Lower leg skin (tissue), 4 donors: ENCODE results near the gene ADAM33. TPM values are rescaled to one million over a fixed set of nuclear protein-coding genes. Genes with fewer than 3 reads are reported as not detected.

Source experiments
- DNase-seq, 2 donors: peaks; one replicate each; pipeline ENCODE4 v3.0.0-alpha.2; 2019; ENCODE audit warnings: low spot score in 2 of 2
- H3K4me3 ChIP-seq: fragments of 200-600 bp; sonication (generic); 2 replicates; pipeline ENCODE4 v1.5.1; 2017; ENCODE audit warnings: mild to moderate bottlenecking, low read depth; ENCODE audit not compliant: poor library complexity, severe bottlenecking
- POLR2A ChIP-seq, 2 donors: fragments of 450-650 bp; IDR thresholded peaks; one replicate each; pipeline ENCODE4 v1.6.1; 2016 to 2017; ENCODE audit warnings: antibody characterized with exemption in 2 of 2, mild to moderate bottlenecking in 1 of 2, moderate library complexity in 1 of 2
- WGBS, 2 donors: methylation state at CpG; one replicate each; pipeline ENCODE4 v1.1.5; 2018; 5-methylcytosine and 5-hydroxymethylcytosine counted together
- intact Hi-C: fragments of 100-400 bp; cut with DNase I; formaldehyde crosslinking; loops from one replicate; pipeline ENCODE4 v1.15.0; 2023; ENCODE audit warnings: low total_unique reads
- total RNA-seq, 4 donors: library from RNA; depleted of rRNA; stranded (reverse); fragments of >200 nt; gene quantifications; one replicate each; pipeline ENCODE4 v1.1.0, GENCODE V29; 2016
- TF ChIP-seq, protein P1 (sequence below), 3 donors: fragments of 450-650 bp; IDR thresholded peaks; one replicate each; pipeline ENCODE4 v1.5.1; 2016; ENCODE audit warnings: antibody characterized with exemption in 3 of 3, mild to moderate bottlenecking in 3 of 3, moderate library complexity in 2 of 3

The ADAM33 gene
- total RNA-seq, 4 donors from 2014 or later, result 8.0 to 13.7 (median 11.1) TPM

- TF ChIP-seq, protein P1, sequence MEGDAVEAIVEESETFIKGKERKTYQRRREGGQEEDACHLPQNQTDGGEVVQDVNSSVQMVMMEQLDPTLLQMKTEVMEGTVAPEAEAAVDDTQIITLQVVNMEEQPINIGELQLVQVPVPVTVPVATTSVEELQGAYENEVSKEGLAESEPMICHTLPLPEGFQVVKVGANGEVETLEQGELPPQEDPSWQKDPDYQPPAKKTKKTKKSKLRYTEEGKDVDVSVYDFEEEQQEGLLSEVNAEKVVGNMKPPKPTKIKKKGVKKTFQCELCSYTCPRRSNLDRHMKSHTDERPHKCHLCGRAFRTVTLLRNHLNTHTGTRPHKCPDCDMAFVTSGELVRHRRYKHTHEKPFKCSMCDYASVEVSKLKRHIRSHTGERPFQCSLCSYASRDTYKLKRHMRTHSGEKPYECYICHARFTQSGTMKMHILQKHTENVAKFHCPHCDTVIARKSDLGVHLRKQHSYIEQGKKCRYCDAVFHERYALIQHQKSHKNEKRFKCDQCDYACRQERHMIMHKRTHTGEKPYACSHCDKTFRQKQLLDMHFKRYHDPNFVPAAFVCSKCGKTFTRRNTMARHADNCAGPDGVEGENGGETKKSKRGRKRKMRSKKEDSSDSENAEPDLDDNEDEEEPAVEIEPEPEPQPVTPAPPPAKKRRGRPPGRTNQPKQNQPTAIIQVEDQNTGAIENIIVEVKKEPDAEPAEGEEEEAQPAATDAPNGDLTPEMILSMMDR (IDR thresholded peaks at IDR 0.05), result no peak
- no peak for TF ChIP-seq POLR2A (IDR thresholded peaks at IDR 0.05)
- 85 to 90% methylated on average over 2 of the region's 2 CpGs for WGBS, 2 donors
- DNase-seq, result no peak
- intact Hi-C loops, result no loop called here
- no peak overlapping the region for H3K4me3 ChIP-seq
Observed at GRCh38 chr20:3720068-3720467, 38.3 kb upstream of the ADAM33 start.

DNA sequence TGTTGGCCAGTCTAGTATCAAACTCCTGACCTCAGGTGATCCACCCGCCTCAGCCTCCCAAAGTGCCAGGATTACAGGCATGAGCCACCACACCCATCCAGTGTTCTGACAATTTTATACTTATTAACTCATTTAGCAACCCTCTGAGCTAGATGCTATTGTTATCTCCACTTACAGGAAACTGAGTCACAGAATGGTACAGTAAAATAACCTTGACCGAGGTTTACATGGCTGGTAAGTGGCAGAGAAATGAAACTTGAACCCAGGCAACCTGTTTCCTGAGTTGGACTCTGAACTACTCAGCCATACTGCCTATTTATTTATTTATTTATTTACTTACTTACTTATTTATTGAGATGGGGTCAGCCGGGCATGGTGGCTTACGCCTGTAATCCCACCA is 37.2 kb upstream of the ADAM33 start:
- 86 to 88% methylated on average over 4 of the region's 4 CpGs for WGBS, 2 donors
- intact Hi-C loops, result no loop called here
- TF ChIP-seq, protein P1 (IDR thresholded peaks at IDR 0.05), result no peak
- TF ChIP-seq POLR2A (IDR thresholded peaks at IDR 0.05), result no peak
- DNase-seq, result no peak
- no peak overlapping the region for H3K4me3 ChIP-seq

GRCh38 chr20:3716195-3716834 is 34.5 kb upstream of the ADAM33 start:
- no peak for DNase-seq
- WGBS, 2 donors, result 76 to 80% methylated on average over 4 of the region's 4 CpGs
- no peak for TF ChIP-seq POLR2A (IDR thresholded peaks at IDR 0.05)
- TF ChIP-seq, protein P1 (IDR thresholded peaks at IDR 0.05), result no peak
- intact Hi-C loops, result no loop called here
- H3K4me3 ChIP-seq, result no peak overlapping the region

DNA sequence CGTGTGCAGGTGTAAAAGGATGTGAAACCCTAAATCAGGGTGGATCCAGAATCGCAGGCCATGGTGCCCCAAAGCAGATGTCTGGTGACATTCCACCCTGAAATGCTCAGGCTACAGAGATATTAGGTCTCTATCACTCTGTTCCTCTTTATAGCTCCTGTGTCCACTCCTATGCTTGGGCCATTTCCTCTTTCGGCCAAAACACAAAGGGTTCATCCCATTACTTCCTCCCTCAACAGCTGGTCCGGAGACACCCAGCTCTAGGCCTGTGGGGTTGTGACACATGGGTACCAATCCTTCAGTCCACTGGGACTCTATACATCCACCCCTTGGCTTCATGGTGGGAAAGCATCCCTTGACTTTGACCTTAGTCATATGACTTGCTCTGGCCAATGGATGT is 32.3 kb upstream of the ADAM33 start:
- no peak for DNase-seq
- WGBS, 2 donors, result 77% methylated on average over 4 of the region's 4 CpGs
- intact Hi-C loops, result no loop called here
- H3K4me3 ChIP-seq, result no peak overlapping the region
- TF ChIP-seq, protein P1 (IDR thresholded peaks at IDR 0.05), result no peak
- no peak for TF ChIP-seq POLR2A (IDR thresholded peaks at IDR 0.05)

- no peak within 1 kb of the TSS for H3K4me3 ChIP-seq
- no peak for TF ChIP-seq POLR2A (IDR thresholded peaks at IDR 0.05)
- TF ChIP-seq, protein P1 (IDR thresholded peaks at IDR 0.05), result no peak
- 80 to 81% methylated on average over 15 of the region's 15 CpGs for WGBS, 2 donors
- DNase-seq, result peak in 1 of 2 donors; percentile 60
- intact Hi-C loops, result no loop called here
Observed at GRCh38 chr20:3712279-3712873, 30.6 kb upstream of the ADAM33 start, which contains the start of gene SIGLEC1. Gene SIGLEC1 (minus strand): TSS chr20:3712600. CDS start chr20:3707128, 5,472 bp downstream.
